ENCODE results near the gene GPR142. TPM values are rescaled to one million over a fixed set of nuclear protein-coding genes. Genes with fewer than 3 reads are reported as not detected.

The GPR142 gene
- total and polyA plus RNA-seq, 2 donors from 2014 or later: not detected

DNA sequence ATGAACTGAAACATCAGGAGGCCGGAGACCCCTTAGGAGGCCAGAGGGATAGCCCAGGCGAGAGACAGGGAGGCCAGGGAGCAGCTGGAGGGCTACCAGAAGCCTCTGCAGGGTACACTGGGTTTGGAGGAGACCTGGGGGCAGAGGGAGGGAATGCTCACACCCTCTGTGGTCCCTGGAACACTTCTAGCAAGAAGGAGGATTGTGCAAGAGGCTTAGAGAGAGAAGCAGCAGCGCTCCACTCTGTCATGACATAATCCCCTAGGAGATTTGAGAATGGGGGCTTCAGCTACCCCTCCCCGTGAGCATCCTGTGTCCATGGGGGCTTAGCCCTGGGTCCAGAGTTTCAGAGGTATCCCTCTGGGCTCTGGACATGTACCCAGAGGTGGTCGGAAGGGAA, 15.8 kb downstream of the GPR142 start:
- H3K4me1 ChIP-seq (ENCODE audit: control insufficient read depth in 2 of 3, insufficient read depth in 2 of 3, low read depth in 1 of 3, low read length in 3 of 3): peaks cover 0 to 18% (median 5%) of the 10 kb centered on the region in 3 donors
- no peaks in the 10 kb centered on the region for H3K9me3 ChIP-seq (ENCODE audit: control insufficient read depth in 2 of 3, insufficient read depth in 1 of 3, low read length in 3 of 3)
- no peak overlapping the region for H3K9ac ChIP-seq (ENCODE audit: low read length in 3 of 3)
- no peak overlapping the region for H3K4me3 ChIP-seq (ENCODE audit: low read length in 3 of 3)
- no peaks in the 10 kb centered on the region for H3K36me3 ChIP-seq (ENCODE audit: control insufficient read depth in 2 of 3, insufficient read depth in 3 of 3, low read length in 3 of 3)
- DNase-seq (no peak), FAIRE-seq (no peak)
- H3K27me3 ChIP-seq (ENCODE audit: control insufficient read depth, insufficient read depth, low read length): no peaks in the 10 kb centered on the region
- H3K27ac ChIP-seq (ENCODE audit: low read depth in 2 of 2, low read length in 2 of 2): no peak overlapping the region
- TF ChIP-seq, protein P1, sequence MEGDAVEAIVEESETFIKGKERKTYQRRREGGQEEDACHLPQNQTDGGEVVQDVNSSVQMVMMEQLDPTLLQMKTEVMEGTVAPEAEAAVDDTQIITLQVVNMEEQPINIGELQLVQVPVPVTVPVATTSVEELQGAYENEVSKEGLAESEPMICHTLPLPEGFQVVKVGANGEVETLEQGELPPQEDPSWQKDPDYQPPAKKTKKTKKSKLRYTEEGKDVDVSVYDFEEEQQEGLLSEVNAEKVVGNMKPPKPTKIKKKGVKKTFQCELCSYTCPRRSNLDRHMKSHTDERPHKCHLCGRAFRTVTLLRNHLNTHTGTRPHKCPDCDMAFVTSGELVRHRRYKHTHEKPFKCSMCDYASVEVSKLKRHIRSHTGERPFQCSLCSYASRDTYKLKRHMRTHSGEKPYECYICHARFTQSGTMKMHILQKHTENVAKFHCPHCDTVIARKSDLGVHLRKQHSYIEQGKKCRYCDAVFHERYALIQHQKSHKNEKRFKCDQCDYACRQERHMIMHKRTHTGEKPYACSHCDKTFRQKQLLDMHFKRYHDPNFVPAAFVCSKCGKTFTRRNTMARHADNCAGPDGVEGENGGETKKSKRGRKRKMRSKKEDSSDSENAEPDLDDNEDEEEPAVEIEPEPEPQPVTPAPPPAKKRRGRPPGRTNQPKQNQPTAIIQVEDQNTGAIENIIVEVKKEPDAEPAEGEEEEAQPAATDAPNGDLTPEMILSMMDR (IDR thresholded peaks at IDR 0.05; ENCODE audit: borderline replicate concordance, extremely low read depth, insufficient read depth): no peak
- intact Hi-C loops (cut with DNase I): no loop called here

- no peak for FAIRE-seq
- DNase-seq: no peak
- intact Hi-C loops (cut with DNase I): no loop called here
- H3K4me3 ChIP-seq (ENCODE audit: low read length in 3 of 3): no peak overlapping the region
- no peak overlapping the region for H3K27ac ChIP-seq (ENCODE audit: low read depth in 2 of 2, low read length in 2 of 2)
- no peak overlapping the region for H3K9ac ChIP-seq (ENCODE audit: low read length in 3 of 3)
- TF ChIP-seq, protein P1 (IDR thresholded peaks at IDR 0.05; ENCODE audit: borderline replicate concordance, extremely low read depth, insufficient read depth): no peak
- H3K4me1 ChIP-seq (ENCODE audit: control insufficient read depth in 2 of 3, insufficient read depth in 2 of 3, low read depth in 1 of 3, low read length in 3 of 3): peaks cover 0 to 9% (median 5%) of the 10 kb centered on the region in 3 donors
- no peaks in the 10 kb centered on the region for H3K9me3 ChIP-seq (ENCODE audit: control insufficient read depth in 2 of 3, insufficient read depth in 1 of 3, low read length in 3 of 3)
- no peaks in the 10 kb centered on the region for H3K36me3 ChIP-seq (ENCODE audit: control insufficient read depth in 2 of 3, insufficient read depth in 3 of 3, low read length in 3 of 3)
- no peaks in the 10 kb centered on the region for H3K27me3 ChIP-seq (ENCODE audit: control insufficient read depth, insufficient read depth, low read length)
Measured at GRCh38 chr17:74385201-74385600, 17.9 kb downstream of the GPR142 start.

DNA sequence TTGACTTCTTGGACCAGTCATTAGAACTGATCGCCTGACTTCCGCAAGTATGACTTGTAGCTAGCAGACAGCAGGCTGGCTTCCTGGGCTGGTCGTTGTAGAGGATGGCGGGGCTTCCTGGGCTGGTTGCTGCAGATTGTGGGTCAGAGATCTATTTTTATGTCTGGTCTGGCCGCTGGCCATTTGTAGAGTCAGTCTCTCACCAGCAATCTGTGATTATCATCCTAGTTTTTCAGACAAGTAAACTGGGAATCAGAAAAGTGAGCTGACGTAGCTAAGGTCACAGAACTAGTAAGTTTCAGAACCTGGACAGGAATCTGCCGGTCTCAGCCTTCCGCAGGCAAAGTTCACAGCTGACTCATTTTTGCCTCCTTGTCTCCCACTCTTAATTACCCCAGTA, 19.1 kb downstream of the GPR142 start:
- FAIRE-seq: no peak
- Histone ChIP-seq H3K9me3 (ENCODE audit: control insufficient read depth in 2 of 3, insufficient read depth in 1 of 3, low read length in 3 of 3) (no peaks in the 10 kb centered on the region), H3K27me3 (ENCODE audit: control insufficient read depth, insufficient read depth, low read length) (no peaks in the 10 kb centered on the region), H3K4me1 (ENCODE audit: control insufficient read depth in 2 of 3, insufficient read depth in 2 of 3, low read depth in 1 of 3, low read length in 3 of 3) (peaks cover 0 to 5% (median 5%) of the 10 kb centered on the region in 3 donors), H3K36me3 (ENCODE audit: control insufficient read depth in 2 of 3, insufficient read depth in 3 of 3, low read length in 3 of 3) (no peaks in the 10 kb centered on the region), H3K27ac (ENCODE audit: low read depth in 2 of 2, low read length in 2 of 2) (peak overlapping the region in 1 of 2 donors; percentile 23), H3K4me3 (ENCODE audit: low read length in 3 of 3) (no peak overlapping the region), H3K9ac (ENCODE audit: low read length in 3 of 3) (no peak overlapping the region)
- DNase-seq: no peak
- intact Hi-C loops (cut with DNase I): no loop called here
- TF ChIP-seq, protein P1 (IDR thresholded peaks at IDR 0.05; ENCODE audit: borderline replicate concordance, extremely low read depth, insufficient read depth): no peak

Measured in kidney (tissue), 14 donors.